SJCRH30 (cell line): Measurements from ENCODE around the gene ANXA2. TPM values are rescaled to one million over a fixed set of nuclear protein-coding genes. Genes with fewer than 3 reads are reported as not detected.
A peak's percentile ranks its signal among the peaks of the same experiment; 100 is the strongest.

ENCODE experiments used
- DNase-seq, 2 experiments: peaks; one replicate each; pipeline ENCODE4 v3.0.0-alpha.2; 2015 to 2020
- H3K27ac ChIP-seq: fragments of 250-450 bp; sonication (Bioruptor Pico); 2 replicates; pipeline ENCODE4 v1.5.1; 2020; ENCODE audit warnings: mild to moderate bottlenecking, moderate library complexity
- H3K27me3 ChIP-seq: fragments of 250-450 bp; sonication (Bioruptor Pico); 2 replicates; pipeline ENCODE4 v1.5.1; 2020; ENCODE audit warnings: mild to moderate bottlenecking, moderate library complexity
- H3K36me3 ChIP-seq: fragments of 250-450 bp; sonication (Bioruptor Pico); 2 replicates; pipeline ENCODE4 v1.5.1; 2020; ENCODE audit warnings: mild to moderate bottlenecking, moderate library complexity
- H3K4me1 ChIP-seq: fragments of 250-450 bp; sonication (Bioruptor Pico); 2 replicates; pipeline ENCODE4 v1.5.1; 2020; ENCODE audit warnings: mild to moderate bottlenecking, moderate library complexity
- H3K4me3 ChIP-seq: fragments of 250-450 bp; sonication (Bioruptor Pico); 2 replicates; pipeline ENCODE4 v1.5.1; 2020; ENCODE audit warnings: mild to moderate bottlenecking, moderate library complexity
- H3K9me3 ChIP-seq: fragments of 250-450 bp; sonication (Bioruptor Pico); replicated peaks from 2 replicates; pipeline ENCODE4 v1.5.1; 2020; ENCODE audit warnings: mild to moderate bottlenecking, moderate library complexity
- total RNA-seq: library from RNA; depleted of rRNA; stranded (reverse); fragments of >200 nt; shearing (Covaris generic); gene quantifications from 2 replicates; pipeline ENCODE4 v1.2.3, GENCODE V29; 2014

Gene ANXA2
- total RNA-seq, 1 experiment from 2014 or later, result 243 TPM

GRCh38 chr15:60389261-60390077 lies 8.3 kb downstream of the ANXA2 start:
- peaks cover 48% of the 10 kb centered on the region for H3K4me1 ChIP-seq
- H3K27ac ChIP-seq, result no peak overlapping the region
- H3K27me3 ChIP-seq, result no peaks in the 10 kb centered on the region
- H3K4me3 ChIP-seq, result no peak overlapping the region
- H3K36me3 ChIP-seq, result peaks cover 18% of the 10 kb centered on the region; the same call in 1 of the 2 replicates
- no peak for DNase-seq
- H3K9me3 ChIP-seq, result no peaks in the 10 kb centered on the region

DNA sequence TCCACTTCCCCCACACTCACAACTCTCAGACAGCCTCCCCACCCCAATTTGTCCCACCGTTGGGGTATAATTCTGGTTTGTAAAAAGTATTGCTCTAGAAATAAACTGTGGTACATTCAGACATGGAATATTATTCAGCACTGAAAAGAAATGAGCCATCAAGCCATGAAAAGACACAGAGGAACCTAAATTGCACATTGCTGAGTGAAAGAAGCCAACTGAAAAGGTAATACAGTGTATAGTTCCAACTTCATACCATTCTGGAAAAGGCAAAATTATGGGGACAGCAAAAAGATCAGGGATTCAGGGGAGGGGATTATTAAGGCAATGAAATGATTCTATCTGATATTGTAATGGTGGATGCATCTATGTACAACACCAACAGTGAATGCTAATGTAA lies 10.5 kb downstream of the ANXA2 start:
- Histone ChIP-seq H3K4me3 (no peak overlapping the region), H3K4me1 (peaks cover 27% of the 10 kb centered on the region), H3K27me3 (no peaks in the 10 kb centered on the region), H3K27ac (no peak overlapping the region), H3K36me3 (peaks cover 18% of the 10 kb centered on the region; the same call in 1 of the 2 replicates), H3K9me3 (no peaks in the 10 kb centered on the region)
- DNase-seq, result no peak

DNA sequence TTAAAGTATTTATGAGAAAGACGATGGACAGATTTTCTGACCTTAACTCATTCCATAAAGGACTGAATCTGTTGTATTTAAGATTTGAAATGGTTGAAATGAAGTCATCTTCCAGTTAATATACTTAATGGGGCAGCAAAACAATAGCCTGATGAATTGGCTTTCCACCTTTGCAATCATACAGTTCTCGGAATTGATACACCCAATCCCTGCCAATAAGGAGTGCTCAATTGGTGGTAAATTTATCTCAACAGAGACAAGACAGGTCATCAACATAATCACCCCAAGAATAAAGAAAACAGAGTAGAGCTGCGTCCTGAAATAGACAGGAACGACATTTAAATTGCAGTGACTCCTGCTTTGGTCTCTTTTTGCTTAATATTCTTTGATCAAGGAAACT lies 11.2 kb downstream of the ANXA2 start:
- Histone ChIP-seq H3K4me1 (peaks cover 20% of the 10 kb centered on the region), H3K9me3 (no peaks in the 10 kb centered on the region), H3K4me3 (no peak overlapping the region), H3K27me3 (no peaks in the 10 kb centered on the region), H3K36me3 (peaks cover 18% of the 10 kb centered on the region; the same call in 1 of the 2 replicates), H3K27ac (no peak overlapping the region)
- DNase-seq, result no peak

DNA sequence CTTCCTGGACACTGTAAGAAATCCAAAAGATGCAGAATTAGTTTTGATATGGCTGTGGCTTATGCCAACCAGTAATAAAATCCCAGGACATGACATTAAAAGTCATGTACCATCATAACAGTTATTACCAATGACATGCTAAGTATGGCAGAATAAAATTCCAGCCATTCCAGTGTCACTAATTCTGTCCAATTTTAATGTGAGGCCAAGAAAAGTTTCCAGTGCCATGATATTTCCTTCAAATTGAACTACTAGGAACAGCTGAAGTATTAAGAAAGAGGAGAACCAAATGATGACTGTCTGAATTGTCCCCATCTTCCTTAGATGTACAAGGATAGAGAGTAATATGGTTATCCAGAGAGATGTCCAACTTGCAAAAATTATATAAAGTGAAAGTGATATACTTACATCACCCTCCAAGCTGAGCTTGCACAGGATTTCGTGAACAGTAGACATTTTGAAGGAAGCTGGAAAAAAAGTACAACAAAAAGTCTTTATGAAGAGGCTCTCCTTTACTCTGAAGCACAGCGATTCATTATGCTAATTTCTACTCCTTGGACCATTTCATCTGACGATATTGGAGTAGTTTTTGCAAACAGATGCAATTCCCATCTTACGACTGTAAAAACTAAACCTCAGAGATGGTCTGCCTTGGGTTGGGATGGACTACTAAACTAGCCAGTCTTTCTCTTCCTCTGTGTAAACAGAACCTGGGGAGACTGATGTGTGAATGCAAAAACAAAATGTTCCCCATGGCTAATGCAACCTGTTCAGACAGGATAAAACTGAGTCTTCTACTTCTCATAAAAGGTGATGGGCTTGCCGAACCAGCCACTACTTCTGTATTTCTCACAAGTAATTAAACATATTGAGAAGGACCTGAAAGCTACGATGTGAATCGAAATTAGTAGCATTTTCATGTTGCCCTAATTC lies 11.9 kb downstream of the ANXA2 start:
- Histone ChIP-seq H3K27ac (no peak overlapping the region), H3K4me3 (no peak overlapping the region), H3K4me1 (peaks cover 14% of the 10 kb centered on the region), H3K9me3 (no peaks in the 10 kb centered on the region), H3K27me3 (no peaks in the 10 kb centered on the region), H3K36me3 (peaks cover 24% of the 10 kb centered on the region)
- DNase-seq, result no peak

DNA sequence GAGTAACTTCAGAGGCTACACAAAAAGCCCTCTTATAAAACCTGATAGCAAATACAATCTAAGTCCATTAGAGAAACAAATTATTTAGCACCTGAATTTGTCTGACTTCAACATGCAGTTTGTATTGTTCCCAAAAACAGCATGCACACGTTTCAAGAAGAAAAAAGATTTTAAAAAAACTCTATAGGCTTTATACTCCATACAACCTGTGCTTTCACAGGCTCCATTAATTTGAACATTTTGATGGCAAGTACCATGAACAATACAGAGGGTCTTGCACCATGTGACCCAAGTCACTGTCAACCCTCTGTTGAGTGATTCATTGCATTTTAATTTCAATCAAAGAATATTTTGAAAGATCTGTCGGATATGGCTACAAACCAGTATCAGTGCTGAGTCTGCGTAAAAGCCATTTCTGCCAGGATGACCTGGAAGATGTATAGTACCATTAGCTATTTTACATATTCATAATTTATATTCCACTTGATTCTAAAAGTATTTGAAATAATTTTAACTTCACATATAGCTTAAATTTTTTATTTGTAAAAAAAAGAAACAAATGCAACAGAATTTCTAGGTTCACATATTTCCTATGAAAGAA lies 13.2 kb downstream of the ANXA2 start:
- Histone ChIP-seq H3K36me3 (peaks cover 25% of the 10 kb centered on the region), H3K4me3 (no peak overlapping the region), H3K4me1 (peaks cover 10% of the 10 kb centered on the region), H3K27me3 (no peaks in the 10 kb centered on the region), H3K9me3 (no peaks in the 10 kb centered on the region), H3K27ac (no peak overlapping the region)
- DNase-seq, result no peak

- peaks cover 11% of the 10 kb centered on the region for H3K4me1 ChIP-seq
- no peaks in the 10 kb centered on the region for H3K9me3 ChIP-seq
- no peak overlapping the region for H3K4me3 ChIP-seq
- peaks cover 23% of the 10 kb centered on the region for H3K36me3 ChIP-seq
- no peaks in the 10 kb centered on the region for H3K27me3 ChIP-seq
- H3K27ac ChIP-seq, result no peak overlapping the region
- DNase-seq, result no peak
These were observed 13.7 kb downstream of the ANXA2 start for GRCh38 chr15:60384053-60384452.

- Histone ChIP-seq H3K27me3 (no peaks in the 10 kb centered on the region), H3K27ac (no peak overlapping the region), H3K36me3 (peaks cover 26% of the 10 kb centered on the region), H3K9me3 (no peaks in the 10 kb centered on the region), H3K4me3 (no peak overlapping the region), H3K4me1 (peaks cover 13% of the 10 kb centered on the region)
- DNase-seq, result no peak
These were observed 14.8 kb downstream of the ANXA2 start for GRCh38 chr15:60382773-60383674.

DNA sequence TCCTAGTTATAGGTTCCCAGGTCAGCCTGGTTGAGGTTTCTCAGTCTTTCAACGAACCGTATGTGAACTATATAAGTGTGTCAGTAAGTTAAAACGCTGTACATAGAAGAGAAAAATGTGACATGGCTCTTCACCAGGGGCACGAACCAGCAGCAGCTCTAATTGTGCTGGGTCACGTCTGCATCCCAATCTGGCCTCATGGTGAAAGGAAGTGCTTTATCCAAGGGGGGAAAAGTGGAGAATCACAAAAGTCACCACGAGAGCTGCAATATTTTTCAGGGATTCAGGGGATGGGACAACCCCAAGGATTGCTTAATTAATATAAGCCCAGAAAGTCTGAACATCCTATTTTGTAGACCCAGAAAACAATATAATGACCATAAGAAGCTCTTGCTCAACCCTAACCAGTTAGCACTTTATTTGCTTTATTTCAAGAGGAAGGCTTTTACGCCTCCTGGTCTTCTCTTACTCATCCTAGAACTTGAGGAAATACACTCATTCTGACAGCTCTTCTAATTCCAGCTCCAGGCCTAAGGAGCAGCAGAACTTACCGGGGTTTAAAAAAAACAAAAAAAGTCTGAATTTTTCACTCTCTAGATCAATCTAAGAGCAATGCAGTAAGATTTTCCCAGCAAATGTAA lies 16.5 kb downstream of the ANXA2 start:
- no peak for DNase-seq

DNA sequence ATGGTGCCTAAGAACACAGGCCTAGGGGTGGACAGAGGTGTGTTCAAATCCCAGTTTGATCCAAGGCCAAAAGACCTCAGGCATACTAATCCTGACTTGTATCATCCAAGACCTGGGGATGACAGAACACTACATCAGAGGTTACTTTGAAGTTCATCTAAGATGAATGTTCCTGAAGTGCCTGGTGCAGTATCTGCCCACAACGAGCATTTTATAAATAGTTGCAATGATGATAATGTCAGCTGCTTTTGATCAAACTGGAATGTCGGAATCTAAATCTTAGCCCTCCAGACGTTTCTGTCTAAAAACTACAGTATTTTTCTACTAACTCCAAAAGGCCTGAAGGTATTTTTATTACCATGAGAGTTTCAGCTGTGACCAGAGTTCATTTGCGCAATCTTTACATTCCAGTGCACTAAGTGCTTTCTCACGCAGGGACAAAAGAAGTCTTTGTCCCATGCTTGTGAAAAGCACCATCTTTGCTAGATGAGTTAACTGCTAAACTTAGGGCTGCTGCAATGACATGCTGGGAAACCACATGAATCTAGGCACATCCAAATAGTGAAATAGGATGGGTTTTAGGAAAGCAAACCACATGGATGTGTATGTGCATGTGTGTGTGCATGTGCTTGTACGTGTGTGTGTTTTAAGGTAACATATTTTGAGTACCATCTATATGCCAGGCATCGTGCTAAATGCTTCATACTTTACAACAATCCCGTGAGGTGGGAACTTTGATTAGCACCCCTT lies 18.1 kb downstream of the ANXA2 start:
- no peaks in the 10 kb centered on the region for H3K9me3 ChIP-seq
- peaks cover 24% of the 10 kb centered on the region for H3K4me1 ChIP-seq
- no peak overlapping the region for H3K4me3 ChIP-seq
- no peaks in the 10 kb centered on the region for H3K27me3 ChIP-seq
- peaks cover 22% of the 10 kb centered on the region for H3K36me3 ChIP-seq
- peak overlapping the region; percentile 67 for H3K27ac ChIP-seq
- peak; percentile 70 to 88 for DNase-seq

More for the DNA sequence above, 16.5 kb downstream of the ANXA2 start:
- H3K36me3 ChIP-seq, result peaks cover 26% of the 10 kb centered on the region
- no peaks in the 10 kb centered on the region for H3K9me3 ChIP-seq
- no peaks in the 10 kb centered on the region for H3K27me3 ChIP-seq
- H3K27ac ChIP-seq, result no peak overlapping the region
- peaks cover 13% of the 10 kb centered on the region for H3K4me1 ChIP-seq
- H3K4me3 ChIP-seq, result no peak overlapping the region

- no peak overlapping the region for H3K4me3 ChIP-seq
- H3K27me3 ChIP-seq, result no peaks in the 10 kb centered on the region
- DNase-seq, result no peak
- H3K27ac ChIP-seq, result peak overlapping the region; percentile 67
- H3K36me3 ChIP-seq, result peaks cover 18% of the 10 kb centered on the region
- H3K4me1 ChIP-seq, result peaks cover 28% of the 10 kb centered on the region
- no peaks in the 10 kb centered on the region for H3K9me3 ChIP-seq
These were observed 18.6 kb downstream of the ANXA2 start for GRCh38 chr15:60379185-60379524.

- Histone ChIP-seq H3K27me3 (no peaks in the 10 kb centered on the region), H3K4me1 (peaks cover 51% of the 10 kb centered on the region), H3K4me3 (no peak overlapping the region), H3K9me3 (no peaks in the 10 kb centered on the region), H3K36me3 (peaks cover 10% of the 10 kb centered on the region; the same call in 1 of the 2 replicates), H3K27ac (no peak overlapping the region)
- DNase-seq, result no peak
These were observed 21.1 kb downstream of the ANXA2 start for GRCh38 chr15:60376677-60377095.

- H3K4me1 ChIP-seq, result peaks cover 62% of the 10 kb centered on the region
- DNase-seq, result no peak
- H3K36me3 ChIP-seq, result 0 out of 2 replicates have a peak, but pooled peaks cover 4% of the 10 kb centered on the region
- no peaks in the 10 kb centered on the region for H3K9me3 ChIP-seq
- no peaks in the 10 kb centered on the region for H3K27me3 ChIP-seq
- peak overlapping the region; percentile 93 for H3K27ac ChIP-seq
- no peak overlapping the region for H3K4me3 ChIP-seq
These were observed 22.5 kb downstream of the ANXA2 start for GRCh38 chr15:60375306-60375705.

DNA sequence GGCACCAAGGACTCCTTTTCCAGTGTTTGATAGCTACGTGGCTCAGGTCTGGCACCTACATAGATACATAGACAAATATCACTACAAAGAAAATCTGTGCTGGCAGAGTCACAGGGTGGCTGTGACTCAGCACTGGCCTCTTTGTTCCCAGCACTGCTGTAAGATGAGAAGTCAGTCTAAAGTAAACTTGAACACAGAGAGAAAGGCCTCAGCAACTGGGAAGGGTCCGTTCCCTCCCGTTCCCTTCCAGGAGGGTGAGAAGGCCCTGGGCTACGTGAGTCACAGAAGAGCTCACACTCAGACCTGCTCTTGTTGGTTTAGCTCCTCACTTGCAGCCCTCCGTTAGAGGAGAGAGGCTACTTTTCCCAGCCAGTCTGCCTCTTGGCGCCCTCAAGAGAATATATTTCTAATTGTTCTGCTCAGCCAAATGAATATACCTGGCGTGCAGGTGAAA lies 23.1 kb downstream of the ANXA2 start:
- Histone ChIP-seq H3K27me3 (no peaks in the 10 kb centered on the region), H3K27ac (peak overlapping the region; percentile 93), H3K4me3 (peak overlapping the region; percentile 11), H3K9me3 (no peaks in the 10 kb centered on the region), H3K36me3 (0 out of 2 replicates have a peak, but pooled peaks cover 6% of the 10 kb centered on the region), H3K4me1 (peaks cover 58% of the 10 kb centered on the region)
- peak; percentile 93 to 96 for DNase-seq
